WERI-Rb-1 (cell line): Measurements from ENCODE around the gene PAN3.

Source experiments
- DNase-seq: peaks from one replicate; pipeline ENCODE4 v3.0.0-alpha.2; 2020
- H3K27ac ChIP-seq: fragments of 250-450 bp; sonication (Bioruptor Pico); 2 replicates; pipeline ENCODE4 v1.5.1; 2020; ENCODE audit warnings: mild to moderate bottlenecking, moderate library complexity
- H3K27me3 ChIP-seq: fragments of 250-450 bp; sonication (Bioruptor Pico); 2 replicates; pipeline ENCODE4 v1.5.1; 2021; ENCODE audit warnings: mild to moderate bottlenecking, low read depth, moderate library complexity; ENCODE audit not compliant: insufficient read depth, severe bottlenecking
- H3K36me3 ChIP-seq: fragments of 250-450 bp; sonication (Bioruptor Pico); 2 replicates; pipeline ENCODE4 v1.5.1; 2020; ENCODE audit warnings: mild to moderate bottlenecking, moderate library complexity
- H3K4me3 ChIP-seq: 2 replicates; pipeline ENCODE4 v1.5.1; 2011; ENCODE audit warnings: low read depth, mild to moderate bottlenecking, control low read depth, low read length
- H3K9me3 ChIP-seq: fragments of 250-450 bp; sonication (Bioruptor Pico); 2 replicates; pipeline ENCODE4 v1.5.1; 2021; ENCODE audit warnings: mild to moderate bottlenecking, moderate library complexity; ENCODE audit not compliant: severe bottlenecking
- TF ChIP-seq, protein P1 (sequence below): IDR thresholded peaks from 2 replicates; pipeline ENCODE4 v1.5.1; 2011; ENCODE audit warnings: low read depth, mild to moderate bottlenecking, control low read depth, inconsistent platforms, low read length

The PAN3 gene

DNA sequence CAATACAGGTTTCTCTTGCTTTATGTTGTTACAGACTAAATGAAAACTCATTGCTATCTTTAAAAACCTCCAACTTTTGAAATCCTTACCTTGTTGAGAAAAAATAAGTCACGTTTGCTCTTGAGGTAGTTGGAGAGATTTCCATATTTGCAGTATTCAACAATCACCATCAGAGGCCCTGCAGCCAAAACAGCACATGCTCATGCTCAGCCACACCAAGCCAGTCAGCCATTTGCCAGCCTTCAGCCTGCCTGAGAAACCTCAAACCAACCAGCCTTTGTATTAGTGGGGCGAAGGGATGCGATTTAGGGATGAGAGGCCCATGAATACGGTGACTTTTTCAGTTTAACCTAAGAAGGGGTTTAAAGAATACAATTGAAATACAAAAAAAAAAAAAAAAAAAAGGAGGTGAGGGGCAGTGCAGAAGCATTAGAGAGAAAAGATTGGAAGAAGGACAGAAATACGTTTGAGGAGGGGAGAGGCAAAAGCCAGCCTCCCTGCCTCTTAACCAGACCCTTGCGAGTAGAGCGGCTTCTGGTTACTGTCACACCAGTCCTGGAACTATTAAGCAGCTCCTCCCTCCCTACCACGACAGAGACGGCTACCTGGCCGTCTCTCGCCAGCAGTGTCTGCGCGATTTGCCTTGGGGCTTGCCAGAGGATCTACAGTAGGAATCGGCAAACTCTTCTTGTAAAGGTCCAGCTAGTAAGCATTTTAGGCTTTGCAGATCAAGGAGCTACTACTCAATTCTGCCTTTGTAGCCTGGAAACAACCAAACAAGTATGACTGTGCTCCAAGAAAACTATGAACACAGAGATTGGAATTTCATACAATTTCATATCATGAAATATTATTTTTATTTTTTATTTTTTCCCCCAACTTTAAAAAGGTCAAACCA, 189.3 kb downstream of the PAN3 start:
- Histone ChIP-seq H3K27me3 (no peaks in the 10 kb centered on the region), H3K27ac (no peak overlapping the region), H3K36me3 (no peaks in the 10 kb centered on the region), H3K4me3 (no peak overlapping the region), H3K9me3 (no peaks in the 10 kb centered on the region)
- DNase-seq: no peak
- TF ChIP-seq, protein P1, sequence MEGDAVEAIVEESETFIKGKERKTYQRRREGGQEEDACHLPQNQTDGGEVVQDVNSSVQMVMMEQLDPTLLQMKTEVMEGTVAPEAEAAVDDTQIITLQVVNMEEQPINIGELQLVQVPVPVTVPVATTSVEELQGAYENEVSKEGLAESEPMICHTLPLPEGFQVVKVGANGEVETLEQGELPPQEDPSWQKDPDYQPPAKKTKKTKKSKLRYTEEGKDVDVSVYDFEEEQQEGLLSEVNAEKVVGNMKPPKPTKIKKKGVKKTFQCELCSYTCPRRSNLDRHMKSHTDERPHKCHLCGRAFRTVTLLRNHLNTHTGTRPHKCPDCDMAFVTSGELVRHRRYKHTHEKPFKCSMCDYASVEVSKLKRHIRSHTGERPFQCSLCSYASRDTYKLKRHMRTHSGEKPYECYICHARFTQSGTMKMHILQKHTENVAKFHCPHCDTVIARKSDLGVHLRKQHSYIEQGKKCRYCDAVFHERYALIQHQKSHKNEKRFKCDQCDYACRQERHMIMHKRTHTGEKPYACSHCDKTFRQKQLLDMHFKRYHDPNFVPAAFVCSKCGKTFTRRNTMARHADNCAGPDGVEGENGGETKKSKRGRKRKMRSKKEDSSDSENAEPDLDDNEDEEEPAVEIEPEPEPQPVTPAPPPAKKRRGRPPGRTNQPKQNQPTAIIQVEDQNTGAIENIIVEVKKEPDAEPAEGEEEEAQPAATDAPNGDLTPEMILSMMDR: no peak

DNA sequence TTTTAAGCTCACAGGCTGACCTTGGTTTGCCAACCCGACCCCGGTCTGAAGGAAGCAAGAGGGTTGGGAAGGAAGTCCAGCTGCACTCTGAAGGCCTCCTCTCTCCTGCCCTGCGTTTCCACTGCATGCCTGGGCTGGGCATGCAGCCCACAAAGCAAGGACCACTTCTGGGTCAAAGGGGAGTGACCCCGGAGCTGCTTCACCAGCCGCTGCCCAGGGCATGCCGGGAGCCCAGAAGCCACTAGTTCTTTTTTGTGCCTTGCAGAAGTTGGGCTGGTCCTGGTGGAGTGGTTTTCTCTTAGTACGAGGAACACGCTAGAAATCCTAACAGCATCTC, 189.9 kb downstream of the PAN3 start:
- TF ChIP-seq, protein P1: no peak
- Histone ChIP-seq H3K27ac (no peak overlapping the region), H3K36me3 (no peaks in the 10 kb centered on the region), H3K9me3 (no peaks in the 10 kb centered on the region), H3K4me3 (no peak overlapping the region), H3K27me3 (no peaks in the 10 kb centered on the region)
- DNase-seq: no peak

DNA sequence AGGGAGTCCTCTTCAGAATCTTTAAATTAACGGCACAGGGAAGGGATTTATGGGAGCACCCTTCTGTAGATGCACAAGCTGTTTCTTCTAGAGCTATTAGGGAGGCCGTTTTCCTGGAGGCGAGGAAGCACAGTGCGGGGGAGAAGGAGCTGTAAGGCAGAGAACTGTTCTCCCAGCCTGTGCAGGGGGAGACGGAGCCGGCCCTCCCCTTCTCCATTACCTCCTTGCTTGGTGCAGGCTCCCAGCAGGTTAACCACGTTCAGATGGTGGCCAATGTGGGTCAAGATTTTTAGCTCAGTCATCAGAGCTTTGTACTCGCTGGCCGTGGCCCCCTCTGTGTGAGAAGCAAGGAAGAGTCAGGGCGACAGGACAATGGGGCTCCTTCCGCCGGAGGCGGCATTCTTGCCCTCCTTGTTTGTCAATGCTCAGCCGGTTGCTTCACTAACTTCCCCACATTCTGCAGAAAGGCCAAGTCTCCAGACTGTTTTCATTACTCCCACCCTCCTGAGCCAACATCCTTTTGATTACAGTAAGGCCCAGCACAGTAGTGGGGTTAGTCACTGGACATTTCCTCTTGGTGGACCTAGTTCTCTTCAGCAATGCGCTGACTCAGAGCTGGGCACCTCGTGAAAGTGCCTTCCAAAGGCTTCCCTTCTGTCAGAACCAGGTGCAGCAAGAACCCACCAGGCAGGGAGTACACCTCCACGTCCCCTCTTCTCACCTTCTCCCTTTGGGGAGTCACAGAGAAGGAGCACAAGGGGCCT, 191.2 kb downstream of the PAN3 start:
- DNase-seq: no peak
- Histone ChIP-seq H3K9me3 (no peaks in the 10 kb centered on the region), H3K36me3 (no peaks in the 10 kb centered on the region), H3K27me3 (no peaks in the 10 kb centered on the region), H3K4me3 (no peak overlapping the region), H3K27ac (no peak overlapping the region)
- TF ChIP-seq, protein P1: no peak

DNA sequence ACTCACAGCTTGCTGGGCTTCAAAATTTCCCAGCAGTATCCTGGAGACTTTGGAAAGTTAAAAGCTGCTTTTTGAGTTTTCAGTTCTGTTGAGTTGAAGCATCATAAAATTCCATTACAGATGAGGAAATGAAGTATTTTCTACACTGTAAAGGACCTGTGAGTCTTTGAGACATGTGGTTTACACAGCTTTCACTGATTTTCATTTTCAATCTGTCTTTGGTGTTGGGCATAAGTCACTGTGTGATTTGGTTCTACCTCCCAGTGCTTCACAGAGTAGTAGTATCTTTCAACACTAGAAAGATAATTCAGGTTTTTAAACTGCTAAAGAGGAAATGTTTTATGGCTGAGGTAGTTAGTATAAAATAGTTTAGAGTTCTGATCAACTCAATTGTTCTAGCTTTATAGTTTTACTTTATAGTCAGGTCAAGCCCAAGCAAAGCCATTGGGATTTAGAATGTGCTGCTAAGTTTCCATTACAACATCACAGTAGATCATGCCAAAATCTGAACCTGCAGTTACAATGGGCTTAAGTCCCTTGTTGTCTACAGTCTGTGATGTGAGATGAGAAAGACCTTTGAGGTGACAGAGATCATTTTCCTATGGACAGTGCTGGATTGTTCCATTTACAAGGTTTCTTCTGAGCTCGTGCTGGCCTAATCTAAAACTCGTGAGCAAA, 195.0 kb downstream of the PAN3 start:
- Histone ChIP-seq H3K27me3 (no peaks in the 10 kb centered on the region), H3K27ac (no peak overlapping the region), H3K36me3 (no peaks in the 10 kb centered on the region), H3K9me3 (no peaks in the 10 kb centered on the region), H3K4me3 (no peak overlapping the region)
- TF ChIP-seq, protein P1: no peak
- no peak for DNase-seq

DNA sequence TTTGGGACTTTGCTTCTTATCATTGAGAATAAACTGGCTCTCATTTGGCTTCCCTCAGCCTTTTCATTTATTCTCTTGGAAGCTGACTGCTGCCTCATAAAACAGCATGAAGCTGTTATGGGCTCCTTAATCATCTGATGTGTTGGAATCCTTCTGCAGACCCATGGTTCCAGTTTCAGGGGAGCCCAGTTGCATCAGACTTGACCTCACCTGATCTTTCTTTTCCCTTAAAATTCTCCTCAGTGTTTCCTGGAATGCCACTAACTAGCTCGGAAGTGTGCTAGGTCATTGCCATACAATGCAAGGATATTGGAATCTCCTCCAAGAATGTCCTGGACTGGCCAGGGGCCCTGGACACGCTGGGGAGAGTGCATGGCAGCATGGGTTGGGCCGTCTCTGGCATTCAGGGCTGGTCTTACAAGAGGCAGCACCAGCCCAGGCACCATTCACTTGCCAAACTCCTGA, 197.9 kb downstream of the PAN3 start:
- no peak for DNase-seq
- Histone ChIP-seq H3K4me3 (no peak overlapping the region), H3K9me3 (no peaks in the 10 kb centered on the region), H3K36me3 (no peaks in the 10 kb centered on the region), H3K27ac (no peak overlapping the region), H3K27me3 (no peaks in the 10 kb centered on the region)
- TF ChIP-seq, protein P1: no peak
